ENCODE data around the gene HSFX1.
A peak's percentile ranks its signal among the peaks of the same experiment; 100 is the strongest.

Gene HSFX1

DNA sequence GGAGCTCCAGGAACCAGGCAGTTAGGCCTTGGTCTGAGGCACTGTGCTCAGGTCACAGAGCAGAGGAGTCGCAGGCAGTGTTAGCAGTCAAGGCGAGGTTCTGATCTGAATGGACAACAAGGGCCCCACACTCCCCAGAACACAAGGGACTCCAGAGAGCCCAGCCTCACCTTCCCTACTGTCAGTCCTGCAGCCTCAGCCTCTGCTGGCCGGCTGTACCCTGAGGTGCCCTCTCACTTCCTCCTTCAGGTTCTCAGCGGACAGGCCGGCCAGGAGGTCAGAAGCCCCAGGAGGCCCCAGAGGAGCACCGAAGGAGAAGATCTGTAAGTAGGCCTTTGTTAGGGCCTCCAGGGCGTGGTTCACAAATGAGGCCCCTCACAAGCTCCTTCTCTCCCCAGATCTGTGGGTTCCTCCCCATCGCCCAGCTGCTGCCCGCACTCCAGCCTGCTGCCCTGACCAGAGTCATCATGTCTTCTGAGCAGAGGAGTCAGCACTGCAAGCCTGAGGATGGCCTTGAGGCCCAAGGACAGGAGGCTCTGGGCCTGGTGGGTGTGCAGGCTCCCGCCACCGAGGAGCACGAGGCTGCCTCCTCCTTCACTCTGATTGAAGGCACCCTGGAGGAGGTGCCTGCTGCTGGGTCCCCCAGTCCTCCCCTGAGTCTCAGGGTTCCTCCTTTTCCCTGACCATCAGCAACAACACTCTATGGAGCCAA is 34.0 kb downstream of the HSFX1 start:
- DNase-seq = no peak

DNA sequence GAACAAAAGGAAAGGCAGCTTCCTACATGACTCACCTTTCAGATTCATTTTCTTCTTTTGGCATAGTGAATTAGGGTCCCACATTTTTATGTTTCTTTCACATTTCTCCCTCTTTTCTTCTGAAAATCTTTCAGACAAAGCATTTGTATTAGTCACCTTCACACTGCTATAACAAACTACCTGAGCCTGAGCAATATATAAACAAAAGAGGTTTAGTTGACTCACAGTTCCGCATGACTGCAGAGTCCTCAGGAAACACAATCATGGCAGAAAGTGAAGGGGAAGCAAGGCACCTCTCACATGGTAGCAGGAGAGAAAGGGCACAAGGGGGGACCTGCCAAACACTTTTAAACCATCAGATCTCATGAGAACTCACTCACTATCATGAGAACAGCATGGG is 44.8 kb downstream of the HSFX1 start:
- no peak for DNase-seq

DNA sequence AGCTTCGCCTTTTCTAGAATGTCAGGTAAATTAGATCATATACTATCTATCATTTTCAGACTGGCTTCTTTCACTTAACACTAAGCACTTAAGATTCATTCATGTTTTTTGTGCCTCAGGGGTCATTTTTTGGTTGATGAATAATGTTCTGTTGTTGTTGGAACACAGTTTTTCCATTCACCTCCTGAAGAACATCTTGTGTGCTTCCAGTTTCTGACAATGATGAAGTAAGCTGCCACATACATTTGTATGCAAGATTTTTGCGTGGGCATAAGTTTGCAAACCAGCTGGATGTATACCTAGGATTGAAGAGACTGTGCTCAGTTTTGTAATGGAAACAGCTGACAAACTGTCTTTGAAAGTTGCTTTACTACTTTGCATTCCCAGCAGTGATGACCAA is 45.5 kb downstream of the HSFX1 start:
- DNase-seq = no peak

DNA sequence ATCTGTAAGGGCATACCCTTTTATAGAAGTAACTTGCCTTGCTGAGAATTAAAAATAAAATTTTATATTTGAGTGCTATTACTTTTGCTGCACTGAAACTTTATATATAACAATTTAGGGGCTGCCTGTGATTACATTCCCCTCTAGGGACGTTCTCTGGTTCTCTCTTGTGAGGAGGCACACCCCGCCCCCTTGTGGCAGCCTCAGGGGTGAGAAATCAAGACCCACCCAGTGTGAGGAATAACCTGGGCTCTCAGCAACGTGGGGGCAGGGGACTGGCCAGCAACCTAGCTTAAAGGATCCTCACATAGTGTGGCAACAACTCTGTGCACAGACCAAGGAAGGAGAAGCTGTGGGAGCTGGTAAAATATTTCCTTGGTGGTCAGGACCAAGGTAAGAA is 51.6 kb downstream of the HSFX1 start:
- peak; percentile 1 for DNase-seq

All from inflammatory macrophage treated with lipopolysaccharide for 4 hours (primary cell).